DLD1 (cell line): ENCODE data around the gene RNASEH2A.
"Not testable (repeated sequence)": the region's sequence is repeated elsewhere in the genome, so short reads cannot be mapped to it uniquely, and the experiment has no call there.

ENCODE experiments used
- in situ Hi-C: cut with HindIII; loops from 2 replicates; pipeline ENCODE4 v1.10.0; 2017; ENCODE audit warnings: low sequenced_read_pairs

The RNASEH2A gene

DNA sequence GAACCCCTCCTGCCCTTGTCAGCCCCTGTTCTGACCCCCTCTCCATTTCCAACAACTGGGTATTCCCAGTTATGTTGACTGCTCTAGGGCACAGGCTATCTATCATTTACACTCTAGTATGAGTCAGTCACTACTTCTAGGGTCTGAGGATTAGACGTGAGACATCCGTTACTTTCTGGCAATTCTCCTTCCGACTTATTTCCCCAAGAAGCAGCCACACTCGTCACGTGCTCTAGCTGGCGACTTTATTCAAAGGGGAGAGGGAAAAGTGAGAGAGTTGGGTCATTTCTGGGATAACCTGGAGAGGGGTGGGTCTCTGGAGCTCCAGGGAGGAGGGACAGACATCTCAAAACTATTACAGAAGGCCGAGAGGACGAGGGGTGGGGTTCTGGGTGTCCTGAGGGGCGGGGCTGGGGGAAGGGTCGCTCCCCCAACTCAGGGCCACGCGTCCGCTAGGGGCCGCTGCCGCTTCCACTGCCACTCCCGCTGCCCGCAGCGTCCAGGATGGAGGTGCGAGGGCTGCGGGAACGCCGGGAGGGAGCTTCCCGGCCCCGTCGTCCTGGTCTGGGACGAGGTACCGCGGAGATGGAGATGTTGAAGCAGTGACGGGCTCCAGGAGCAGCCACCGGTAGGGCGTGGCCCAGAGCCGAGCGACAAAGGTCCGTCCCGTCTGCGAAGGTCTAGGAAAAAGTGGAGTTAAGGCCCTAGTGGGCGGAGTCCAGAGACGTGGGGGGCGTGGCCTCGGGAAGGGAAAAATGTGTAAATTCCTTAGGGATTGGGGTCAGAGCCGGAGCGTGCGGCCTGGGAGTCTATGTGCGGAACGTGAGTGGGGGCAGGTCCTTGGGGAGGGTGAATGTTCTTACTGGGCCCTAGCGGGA is 19.1 kb downstream of the RNASEH2A start:
- in situ Hi-C loops = no loop called here

DNA sequence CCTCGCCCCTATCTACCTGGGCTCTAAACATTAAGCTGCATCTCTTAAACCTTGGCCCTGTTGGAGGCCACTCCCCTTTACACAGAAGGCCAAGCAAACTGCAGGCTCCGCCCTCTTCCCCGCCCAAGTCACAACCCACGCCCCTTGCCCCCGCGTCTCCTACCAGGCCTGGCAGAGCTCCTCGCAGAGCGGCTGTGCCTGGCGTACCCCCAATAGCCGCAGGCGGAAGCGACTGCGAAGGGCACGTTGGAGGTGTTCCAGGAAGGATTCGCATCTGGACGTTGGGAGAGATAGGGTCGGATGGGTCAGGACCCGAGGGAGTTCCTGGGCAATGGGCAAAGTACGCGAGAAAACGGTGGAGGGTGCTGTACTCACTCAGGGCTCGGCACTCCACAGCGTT is 22.1 kb downstream of the RNASEH2A start:
- in situ Hi-C loops = no loop called here

DNA sequence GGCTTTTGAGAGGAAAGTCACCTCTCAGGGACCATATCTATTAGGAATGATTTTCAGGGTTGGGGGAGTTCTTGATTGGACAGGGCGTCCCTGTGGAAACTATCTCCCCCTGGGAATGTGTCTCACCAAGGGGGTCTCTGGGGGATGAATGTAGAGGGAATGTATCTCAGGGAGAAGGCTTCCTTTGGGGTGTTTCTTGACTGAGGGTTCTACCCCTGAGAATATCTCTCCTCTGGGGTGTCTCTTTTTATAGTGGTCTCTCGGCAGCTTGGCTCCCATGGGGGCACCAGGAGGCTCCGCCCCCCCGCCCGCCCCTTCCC is 27.0 kb downstream of the RNASEH2A start:
- in situ Hi-C loops = no loop called here

DNA sequence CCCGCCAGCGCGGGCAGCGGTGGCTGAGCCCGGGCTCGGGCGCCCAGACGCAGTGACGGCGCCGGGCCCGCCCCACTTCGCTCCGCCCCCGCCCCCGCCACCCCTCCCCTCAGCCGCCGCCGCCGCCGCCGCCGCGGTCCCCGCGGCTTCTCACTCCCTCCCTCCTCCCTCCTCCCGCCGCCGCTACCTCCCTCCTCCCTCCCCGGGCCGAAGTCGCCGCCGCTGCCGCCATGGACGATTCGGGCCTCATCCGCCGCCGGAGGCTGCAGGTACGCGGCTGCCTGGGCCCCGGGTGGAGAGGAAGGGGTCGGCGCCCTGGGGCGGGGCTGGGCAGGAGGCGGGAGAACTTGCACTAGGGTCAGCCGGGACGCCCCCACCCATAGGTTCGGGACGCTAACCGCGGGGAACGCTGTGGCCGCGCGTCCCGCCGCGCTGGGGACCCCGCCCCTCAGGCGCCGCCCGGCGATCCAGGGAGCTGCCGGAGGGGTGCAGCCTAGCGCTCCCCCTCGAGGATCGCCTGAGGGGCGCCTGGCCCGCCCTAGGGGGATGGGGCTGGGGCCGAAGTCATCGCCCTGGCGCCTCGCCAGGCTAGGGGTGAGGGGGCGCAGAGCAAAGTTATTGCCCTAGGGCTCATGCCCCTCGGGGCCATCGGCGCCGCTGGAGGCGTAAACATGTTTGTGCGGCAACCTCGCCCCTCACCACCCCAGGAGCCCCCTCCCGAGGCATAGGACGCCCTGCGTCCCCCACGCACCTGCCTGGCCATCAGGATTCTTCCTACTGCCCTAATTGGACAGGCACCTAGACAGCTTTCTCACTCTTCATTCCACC is 27.6 kb downstream of the RNASEH2A start:
- in situ Hi-C loops = no loop called here

DNA sequence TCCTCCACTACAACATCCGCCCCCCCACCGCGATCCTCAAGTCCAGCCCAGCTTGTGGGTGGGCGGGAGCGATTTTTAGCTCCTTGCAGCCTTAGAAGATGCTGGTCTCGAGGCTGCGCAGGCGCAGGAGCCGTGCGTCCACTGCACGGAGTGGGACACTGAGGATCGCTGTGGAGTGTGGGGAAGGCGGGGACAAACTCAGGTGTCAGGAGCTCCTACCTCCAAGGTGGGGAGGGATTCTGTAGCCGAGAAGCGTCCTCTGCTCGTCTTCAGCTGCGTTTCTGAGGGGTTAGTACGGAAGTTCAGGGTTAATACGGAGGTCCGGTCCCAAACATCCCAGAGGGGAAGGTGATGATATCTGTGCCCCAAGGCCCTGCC is 28.2 kb downstream of the RNASEH2A start, which contains the start of gene RTBDN:
Gene RTBDN (minus strand): TSS at position 14 of the 378 bp plus-strand sequence. CDS start 4,600 bp downstream, outside the sequence.
- in situ Hi-C loops = no loop called here

DNA sequence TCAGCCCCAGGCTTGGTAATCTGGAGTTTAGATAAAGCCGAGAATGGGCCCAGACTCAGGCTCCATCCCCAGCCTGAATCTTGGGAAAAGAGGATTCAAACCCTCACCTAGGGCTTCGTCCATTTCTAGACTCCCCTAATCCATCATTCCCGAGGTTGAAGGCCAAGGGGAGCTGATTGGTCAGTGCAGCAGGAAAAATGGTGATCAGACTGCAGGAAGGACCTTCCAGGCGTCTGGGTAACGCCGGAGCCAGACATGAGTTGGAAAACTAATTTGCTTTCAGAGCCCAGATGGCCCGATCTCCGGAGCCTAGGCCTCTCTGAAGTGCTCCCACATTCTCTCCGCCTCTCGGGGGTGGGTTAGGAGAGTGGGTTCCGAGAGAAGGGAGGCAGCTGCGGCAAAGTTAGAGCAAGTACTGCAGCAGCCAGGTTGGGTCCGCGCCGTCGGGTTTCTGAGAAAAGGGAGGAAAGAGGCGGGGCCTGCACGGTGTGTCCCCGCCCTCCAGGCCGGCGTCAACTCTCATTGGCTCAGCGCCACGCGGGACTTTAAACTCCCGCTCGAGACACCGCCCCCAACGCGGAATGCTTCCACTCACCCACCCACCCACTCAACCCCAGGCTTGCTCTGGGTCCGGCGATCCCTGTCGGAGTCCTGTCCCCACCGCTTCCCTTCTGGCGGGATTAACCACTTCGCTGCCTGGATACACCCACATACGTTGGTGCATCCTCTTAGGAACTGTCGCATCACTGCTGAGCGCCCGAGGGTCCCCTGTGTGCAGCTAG is 28.8 kb downstream of the RNASEH2A start:
- in situ Hi-C loops = no loop called here

DNA sequence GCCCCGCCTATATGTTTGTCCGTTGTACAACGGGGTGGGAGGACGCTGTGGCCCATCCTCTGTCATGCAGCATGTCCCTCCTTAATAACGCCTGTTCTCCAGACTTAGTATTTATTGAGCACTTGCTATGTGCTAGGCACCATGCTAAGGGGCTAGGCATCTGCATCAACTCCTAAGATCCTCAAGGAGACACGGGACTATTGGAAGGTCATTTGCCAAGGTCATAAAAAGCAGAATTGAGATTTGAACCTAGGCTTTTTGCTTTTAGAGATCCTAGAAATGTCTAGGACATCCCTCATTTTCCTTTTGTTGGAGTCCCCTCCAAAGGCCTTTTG is 30.1 kb downstream of the RNASEH2A start:
- in situ Hi-C loops = no loop called here

DNA sequence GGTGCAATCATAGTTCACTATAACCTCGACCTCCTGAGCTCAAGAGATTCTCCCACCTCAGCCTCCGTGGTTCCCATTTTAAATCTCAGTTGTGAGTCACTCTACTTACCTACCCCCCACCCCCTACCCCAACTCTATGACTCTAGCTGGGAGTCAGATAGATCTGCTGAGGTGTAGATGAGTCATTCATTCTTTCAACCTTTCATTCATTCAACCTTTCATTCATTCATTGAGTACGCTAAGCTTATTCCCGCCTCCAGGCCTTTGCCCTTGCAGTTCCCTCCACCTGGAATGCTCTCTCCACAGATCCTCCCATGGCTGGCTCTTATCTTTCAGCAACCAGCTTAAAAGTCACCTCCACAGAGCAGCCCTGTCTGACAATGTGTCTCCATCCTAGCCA is 30.8 kb downstream of the RNASEH2A start:
- in situ Hi-C loops = no loop called here

DNA sequence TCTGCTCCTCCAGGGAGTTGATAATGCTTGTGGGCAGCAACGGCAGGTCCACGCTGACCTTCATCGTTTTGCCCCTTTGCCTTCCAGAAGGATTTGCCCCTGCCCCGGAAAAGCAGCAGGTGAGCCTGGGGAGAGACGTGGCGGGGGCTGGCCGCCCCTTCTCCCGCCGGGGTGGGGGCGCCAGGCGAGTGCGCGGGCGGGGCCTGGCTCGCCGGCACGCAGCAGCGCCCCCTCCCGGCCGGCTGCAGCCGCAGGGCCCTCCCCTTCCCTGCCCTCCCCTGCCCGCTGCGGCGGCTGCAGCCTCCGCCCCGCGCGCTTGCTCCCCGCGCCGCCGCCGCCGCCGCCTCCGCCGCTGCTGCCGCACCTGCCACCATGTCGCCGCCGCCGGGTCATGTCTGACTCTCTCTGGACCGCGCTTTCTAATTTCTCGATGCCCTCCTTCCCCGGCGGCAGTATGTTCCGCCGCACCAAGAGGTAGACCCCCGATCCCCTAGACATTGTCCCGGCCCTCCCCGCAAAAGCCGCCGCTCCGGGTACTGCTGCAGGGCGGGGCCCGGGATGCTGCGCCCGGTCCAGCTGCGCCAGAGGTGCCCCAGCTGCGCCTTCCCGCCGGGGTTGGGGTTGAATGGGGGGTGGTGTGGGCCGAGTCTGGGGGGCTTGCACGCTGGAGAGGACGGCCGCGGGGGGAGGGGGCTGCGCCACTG is 31.9 kb downstream of the RNASEH2A start, which contains the start of gene MAST1:
Gene MAST1 (plus strand): TSS at position 334 of the 704 bp plus-strand sequence. CDS start 58 bp downstream, at position 392.
- in situ Hi-C loops = no loop called here

DNA sequence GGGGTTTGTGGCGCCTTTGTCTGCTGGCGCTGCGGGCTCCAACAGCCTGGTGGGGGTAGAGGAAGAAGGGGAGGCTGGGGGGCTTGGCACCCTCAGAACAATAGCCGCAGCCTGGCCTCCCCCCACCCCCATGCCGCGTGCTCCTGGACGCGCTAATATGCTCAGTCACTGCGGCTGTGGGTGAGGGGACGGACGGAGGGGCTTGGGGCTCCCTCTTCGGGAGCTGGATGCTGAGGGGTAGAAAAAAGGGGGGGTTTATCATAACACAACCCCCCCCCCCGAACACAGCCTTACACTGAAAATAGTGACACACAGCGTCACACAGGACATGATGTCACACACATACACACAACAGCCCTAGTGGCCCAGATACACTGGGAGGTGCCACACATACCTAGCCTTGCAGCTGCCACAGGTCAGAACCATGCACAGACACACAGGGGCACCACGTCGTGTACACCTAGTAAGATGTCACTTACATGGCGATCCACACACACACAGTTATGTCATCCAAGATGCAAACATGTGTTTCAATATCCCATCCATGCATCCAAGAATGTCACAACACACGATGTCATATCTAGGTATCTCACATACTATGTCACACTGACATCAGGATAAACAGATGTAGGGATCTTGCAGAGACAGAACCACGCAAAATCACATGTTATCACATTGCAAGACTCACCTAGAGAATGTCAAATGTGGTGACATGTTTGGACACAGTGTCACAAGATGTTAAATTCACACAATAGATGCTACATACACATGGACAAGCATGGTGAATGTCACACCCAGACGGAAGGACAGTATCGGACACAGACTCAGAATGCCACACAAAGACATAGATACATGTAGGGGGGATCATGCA is 32.7 kb downstream of the RNASEH2A start:
- in situ Hi-C loops = no loop called here

DNA sequence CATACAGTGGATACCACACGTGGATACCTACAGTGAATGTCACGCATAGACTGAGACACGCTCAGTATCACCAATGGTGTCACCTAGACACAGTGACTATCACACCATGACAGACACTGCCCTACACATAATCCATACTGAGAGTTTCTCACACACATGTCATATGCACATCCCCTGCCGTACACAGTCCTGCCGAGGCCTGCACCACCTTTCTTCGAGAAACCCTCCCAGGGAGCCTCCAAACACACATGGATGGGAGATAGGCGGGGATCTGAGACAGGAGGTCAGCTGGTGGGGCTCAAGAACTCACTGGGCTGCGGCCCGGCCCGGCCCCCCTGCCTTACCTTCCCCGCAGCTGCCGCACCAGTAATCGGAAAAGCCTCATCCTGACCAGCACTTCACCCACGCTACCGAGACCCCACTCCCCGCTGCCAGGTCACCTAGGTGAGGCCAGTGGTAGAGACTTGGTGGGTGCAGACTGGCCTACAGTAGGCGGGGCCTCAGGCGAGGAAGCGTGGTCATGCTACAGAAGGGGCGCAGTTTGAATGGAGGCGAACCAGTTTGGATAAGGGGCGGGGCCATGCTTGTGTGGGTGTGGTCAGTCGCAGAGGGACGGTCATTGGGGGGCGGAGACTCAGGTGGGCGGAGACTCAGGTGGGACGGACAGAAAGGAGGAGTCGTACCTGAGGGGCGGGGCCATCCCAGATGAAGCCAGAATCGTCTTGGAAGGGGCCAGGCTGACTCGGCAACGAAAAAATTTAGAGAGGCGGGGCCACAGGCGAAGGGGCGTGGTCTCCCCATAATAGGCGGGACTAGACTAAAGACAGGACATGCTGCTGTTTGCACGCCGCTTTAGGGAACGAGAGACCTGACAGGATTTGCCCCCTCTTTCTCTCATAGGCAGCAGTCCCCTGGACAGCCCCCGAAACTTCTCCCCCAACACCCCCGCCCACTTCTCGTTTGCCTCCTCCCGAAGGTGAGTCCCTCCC is 34.0 kb downstream of the RNASEH2A start:
- in situ Hi-C loops = no loop called here

DNA sequence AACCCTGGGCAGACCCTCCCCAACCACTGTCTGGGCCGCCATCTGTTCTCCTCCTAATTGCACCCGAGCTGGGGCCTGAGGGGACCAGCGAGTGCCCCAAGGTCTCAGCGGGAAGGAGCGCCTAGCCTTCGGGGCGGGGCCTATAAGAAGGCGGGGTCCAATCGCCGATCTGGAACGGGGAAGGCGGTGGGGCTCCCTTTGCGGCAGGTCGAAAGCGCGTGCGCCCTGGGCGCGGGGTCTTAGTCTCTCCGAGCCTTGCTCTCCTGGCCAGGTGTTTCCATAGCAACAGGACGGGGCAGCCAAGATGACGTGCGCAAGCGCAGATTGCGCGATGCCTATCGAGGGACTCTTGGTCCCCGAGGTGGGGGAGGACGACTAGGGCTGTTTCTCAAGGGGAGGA is 34.7 kb downstream of the RNASEH2A start:
- in situ Hi-C loops = no loop called here

DNA sequence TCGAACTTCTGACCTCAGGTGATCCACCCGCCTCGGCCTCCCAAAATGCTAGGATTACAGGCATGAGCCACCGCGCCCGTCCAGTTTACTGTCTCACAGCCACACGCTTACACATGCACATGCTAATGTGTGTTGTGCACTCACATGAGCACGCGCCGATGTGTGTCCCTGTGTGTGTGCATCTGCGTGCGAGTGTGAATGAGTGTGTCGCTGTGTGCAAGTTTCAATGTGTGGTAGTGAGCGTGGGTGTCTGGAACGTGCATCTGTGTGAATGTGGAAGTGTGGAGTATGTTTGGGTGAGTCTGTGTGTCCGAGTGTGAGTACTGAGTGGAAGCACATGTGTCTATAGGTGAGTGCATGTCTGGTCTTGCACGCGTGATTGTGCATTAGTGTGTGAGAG is 36.1 kb downstream of the RNASEH2A start:
- in situ Hi-C loops = no loop called here

DNA sequence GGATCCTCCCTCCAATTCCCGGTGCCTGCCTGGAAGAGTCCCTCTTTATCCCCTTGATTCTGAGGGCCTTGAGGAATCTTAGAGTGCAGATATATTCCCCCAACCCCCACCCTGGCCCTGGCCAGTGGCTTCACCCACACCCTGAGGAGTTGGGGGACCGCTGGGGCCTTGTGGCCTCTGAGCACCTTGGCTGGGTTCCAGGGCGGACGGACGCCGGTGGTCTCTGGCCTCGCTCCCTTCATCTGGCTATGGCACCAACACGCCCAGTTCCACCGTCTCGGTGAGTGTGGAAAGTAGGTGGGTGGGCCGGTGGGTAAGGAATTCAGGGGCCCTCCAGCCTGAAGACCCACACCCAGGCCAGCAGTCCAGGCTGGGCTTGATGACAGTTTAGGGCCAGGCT is 36.9 kb downstream of the RNASEH2A start:
- in situ Hi-C loops = no loop called here

DNA sequence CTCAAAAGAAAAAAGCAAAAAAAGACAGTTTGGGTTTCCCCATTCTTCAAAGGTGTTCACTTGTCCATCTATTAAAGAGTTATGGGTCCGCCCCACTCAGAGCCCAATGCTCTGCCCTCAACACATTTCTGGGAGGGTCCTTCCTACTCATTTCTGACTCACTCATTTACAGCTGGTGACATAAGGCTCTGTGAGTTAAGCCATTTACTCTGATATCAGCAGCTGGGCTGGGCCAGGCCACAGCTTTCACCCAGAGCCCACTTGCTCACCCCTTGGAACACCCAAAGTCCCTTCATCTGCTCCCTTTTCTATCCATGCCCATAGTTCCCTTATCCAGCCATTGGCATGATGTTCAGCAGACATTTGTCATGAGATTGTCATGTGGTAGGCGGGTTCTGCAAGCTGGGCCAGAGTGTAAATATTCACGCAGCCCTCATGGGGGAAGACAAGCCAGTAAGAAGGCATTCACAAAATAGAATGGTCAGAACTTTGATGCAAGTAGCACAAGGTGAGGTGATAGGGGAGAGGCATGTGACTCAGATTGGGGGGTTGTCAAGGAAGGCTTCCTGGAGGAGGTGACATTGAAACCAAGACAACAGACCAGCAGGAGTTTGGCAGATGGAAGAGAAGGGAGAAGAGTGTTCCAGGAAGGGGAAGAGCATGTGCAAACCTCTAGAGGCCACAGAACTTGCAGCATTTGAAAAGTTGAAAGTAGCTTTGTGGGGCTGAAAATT is 37.8 kb downstream of the RNASEH2A start:
- in situ Hi-C loops = no loop called here

DNA sequence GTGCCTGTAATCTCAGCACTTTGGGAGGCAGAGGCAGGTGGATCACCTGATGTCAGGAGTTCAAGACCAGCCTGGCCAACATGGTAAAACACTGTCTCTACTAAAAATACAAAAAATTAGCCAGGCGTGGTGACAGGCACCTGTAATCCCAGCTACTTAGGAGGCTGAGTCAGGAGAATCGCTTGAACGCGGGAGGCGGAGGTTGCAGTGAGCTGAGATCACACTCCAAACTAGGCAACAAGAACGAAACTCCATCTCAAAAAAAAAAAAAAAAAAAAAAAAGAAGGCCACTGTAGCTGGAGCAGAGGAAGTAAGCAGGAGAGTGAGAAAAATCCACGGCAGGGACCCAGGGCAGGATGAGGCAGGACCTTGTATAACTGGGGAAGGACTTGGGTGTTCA is 40.2 kb downstream of the RNASEH2A start:
- in situ Hi-C loops = not testable (repeated sequence)

DNA sequence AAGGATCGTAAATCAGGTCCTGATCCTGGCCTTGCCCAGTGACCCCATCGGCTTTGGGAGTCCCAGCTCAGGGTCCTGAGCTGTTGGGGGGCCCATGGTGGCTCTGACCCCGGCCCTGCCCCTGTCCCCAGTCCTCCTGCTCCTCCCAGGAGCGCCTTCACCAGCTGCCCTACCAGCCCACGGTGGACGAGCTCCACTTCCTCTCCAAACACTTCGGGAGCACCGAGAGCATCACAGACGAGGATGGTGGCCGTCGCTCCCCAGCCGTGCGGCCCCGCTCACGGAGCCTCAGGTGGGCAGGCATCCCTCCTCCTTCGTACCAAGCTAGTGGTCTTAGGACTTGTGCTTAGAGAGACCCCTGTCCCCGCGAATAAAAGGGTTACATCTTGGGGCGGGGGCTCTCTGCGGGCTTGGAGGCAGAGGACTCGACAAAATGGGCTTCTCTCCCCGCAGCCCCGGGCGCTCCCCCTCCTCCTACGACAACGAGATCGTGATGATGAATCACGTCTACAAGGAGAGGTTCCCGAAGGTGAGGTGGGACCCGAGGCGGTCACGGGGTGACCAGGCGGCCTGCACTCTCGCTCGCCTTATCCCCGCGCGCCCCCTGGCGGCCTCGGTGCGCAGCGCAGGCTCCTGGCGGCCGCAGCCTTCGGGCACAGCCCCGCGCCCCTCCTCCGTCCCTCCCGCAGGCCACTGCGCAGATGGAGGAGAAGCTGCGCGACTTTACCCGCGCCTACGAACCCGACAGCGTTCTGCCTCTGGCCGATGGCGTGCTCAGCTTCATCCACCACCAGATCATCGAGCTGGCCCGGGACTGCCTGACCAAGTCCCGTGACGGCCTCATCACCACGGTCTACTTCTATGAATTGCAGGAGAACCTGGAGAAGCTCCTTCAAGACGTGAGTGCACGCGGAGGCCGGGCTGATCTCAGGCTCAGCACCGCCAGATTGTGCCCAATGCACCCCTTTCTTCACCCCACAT is 41.1 kb downstream of the RNASEH2A start:
- in situ Hi-C loops = no loop called here
